Measurements from ENCODE around the gene ARHGAP19. TPM values are rescaled to one million over a fixed set of nuclear protein-coding genes. Genes with fewer than 3 reads are reported as not detected.

Gene ARHGAP19
- 1 to 10 TPM; 6.8 to 7.6 TPM for total RNA-seq
- long read RNA-seq, donor 1, full-length matches to known transcripts = 1 of 1 reads
- long read RNA-seq, donor 1, partial matches to known transcripts = 0 of 1 reads
- long read RNA-seq, donor 1, other reads (novel, unspliced or antisense) = 0 of 1 reads
- long read RNA-seq, donor 2, partial matches to known transcripts = 0 of 2 reads
- long read RNA-seq, donor 2, other reads (novel, unspliced or antisense) = 2 of 2 reads

- peak; percentile 98 for DNase-seq (ENCODE audit: low spot score)
- intact Hi-C loops (cut with DNase I) = no loop called here
These were observed at the start of gene ARHGAP19 for GRCh38 chr10:97292097-97292861. Gene ARHGAP19, minus strand, starts transcription at chr10:97292637. Its CDS starts 10 bp downstream, at chr10:97292627.

GRCh38 chr10:97341416-97341815, 49.0 kb upstream of the ARHGAP19 start:
- intact Hi-C loops (cut with DNase I) = no loop called here
- DNase-seq (ENCODE audit: low spot score) = no peak

DNA sequence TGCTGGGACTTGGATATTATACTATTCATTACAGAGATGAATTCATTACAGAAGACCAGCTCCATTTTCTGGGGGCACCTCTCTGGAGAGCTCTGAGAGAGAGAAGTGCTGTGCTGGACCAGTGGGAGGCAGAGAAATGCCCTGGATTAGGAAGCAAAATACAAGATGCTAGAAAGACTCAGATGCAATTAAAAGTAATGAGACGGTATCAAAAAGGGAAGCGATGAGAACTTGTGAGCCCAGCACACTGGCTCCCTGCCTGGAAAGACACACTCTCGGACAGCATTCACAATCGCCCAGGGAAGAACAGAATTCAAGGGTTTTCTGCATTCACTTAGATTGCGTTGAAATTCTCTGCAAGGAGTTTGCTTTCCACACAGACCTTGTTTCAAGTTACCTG, 45.6 kb upstream of the ARHGAP19 start:
- peak; percentile 35 for DNase-seq (ENCODE audit: low spot score)
- intact Hi-C loops (cut with DNase I) = no loop called here

DNA sequence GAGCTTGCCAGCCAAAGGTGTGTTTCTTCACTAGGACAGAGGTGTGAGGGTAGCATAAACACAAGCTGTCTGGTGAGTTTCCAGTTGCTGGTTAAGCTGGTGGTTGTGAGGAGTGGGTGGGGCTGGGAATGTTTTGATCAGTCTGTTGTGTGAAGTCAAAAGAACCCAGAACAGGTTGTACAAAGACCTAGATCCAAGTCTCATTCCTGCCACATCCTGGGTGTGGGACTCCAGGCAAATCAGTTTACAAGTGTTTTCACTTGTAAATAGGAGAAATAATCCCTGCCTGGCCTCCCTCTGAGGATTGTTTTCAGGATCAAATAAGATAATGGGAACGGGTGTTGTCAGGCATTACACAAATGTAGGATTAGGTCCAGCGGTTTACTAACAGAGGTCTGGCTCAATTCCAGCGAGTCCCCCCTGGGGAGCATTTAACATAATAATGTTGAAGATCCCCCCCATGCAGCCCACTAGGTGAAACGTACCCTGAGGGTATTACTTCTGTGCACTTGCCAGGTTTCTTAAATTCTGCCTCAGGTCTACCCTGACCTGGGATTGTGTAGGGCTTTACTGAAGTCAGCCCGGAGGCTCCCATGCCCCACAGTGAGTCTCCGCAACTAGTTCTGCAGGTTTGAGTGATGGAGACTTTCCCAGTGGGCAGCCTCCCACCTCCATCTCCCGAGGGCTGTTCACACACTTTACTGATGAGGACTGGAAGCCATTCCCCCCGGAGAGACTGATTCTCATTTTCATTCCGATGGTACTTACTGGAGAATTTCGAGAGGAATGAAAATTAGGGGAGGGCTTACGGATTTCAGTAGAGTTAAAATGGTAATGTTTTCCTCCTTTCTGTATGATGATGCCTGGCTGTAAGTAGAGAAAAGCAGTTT, 44.8 kb upstream of the ARHGAP19 start:
- intact Hi-C loops (cut with DNase I) = no loop called here
- DNase-seq (ENCODE audit: low spot score) = peak; percentile 56

- intact Hi-C loops (cut with DNase I) = no loop called here
- no peak for DNase-seq (ENCODE audit: low spot score)
These were observed 44.0 kb upstream of the ARHGAP19 start for GRCh38 chr10:97336446-97336845.

DNA sequence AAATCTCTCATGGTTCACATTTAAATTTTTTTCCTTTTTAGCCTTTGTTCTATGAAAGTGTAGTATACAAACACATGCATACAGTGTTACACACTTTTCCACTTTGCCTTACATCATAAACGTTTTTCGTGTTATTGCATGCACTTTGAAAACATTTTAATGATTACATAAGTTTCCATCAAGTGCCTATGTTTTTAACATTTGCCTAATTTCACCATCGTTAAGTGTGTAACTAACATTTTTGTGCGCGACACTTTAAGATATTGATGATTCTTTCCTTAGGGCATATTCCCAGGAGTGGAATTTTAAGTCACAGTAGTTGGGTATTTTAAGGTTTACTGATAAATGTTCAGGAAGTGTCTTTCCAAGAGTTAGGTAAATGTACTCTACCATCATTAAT, 43.6 kb upstream of the ARHGAP19 start:
- intact Hi-C loops (cut with DNase I) = no loop called here
- no peak for DNase-seq (ENCODE audit: low spot score)

GRCh38 chr10:97335188-97335619, 42.8 kb upstream of the ARHGAP19 start:
- intact Hi-C loops (cut with DNase I) = loop anchor here in 1 of 2 donors (1.0 kb wide), 1 partner anchor 19 kb away; no protein-coding TSS in a partner anchor
- DNase-seq (ENCODE audit: low spot score) = peak; percentile 76

- peak; percentile 97 for DNase-seq (ENCODE audit: low spot score)
- intact Hi-C loops (cut with DNase I) = loop anchor here in 1 of 2 donors (1.0 kb wide), 1 partner anchor 20 kb away; no protein-coding TSS in a partner anchor
These were observed 42.1 kb upstream of the ARHGAP19 start, which contains the start of gene FRAT2 for GRCh38 chr10:97334370-97335175. Gene FRAT2, minus strand, starts transcription at chr10:97334729. Its CDS starts 157 bp downstream, at chr10:97334572.

- DNase-seq (ENCODE audit: low spot score) = peak; percentile 91
- intact Hi-C loops (cut with DNase I) = no loop called here
These were observed 41.3 kb upstream of the ARHGAP19 start for GRCh38 chr10:97333601-97334369.

GRCh38 chr10:97333351-97333600, 40.8 kb upstream of the ARHGAP19 start:
- intact Hi-C loops (cut with DNase I) = no loop called here
- no peak for DNase-seq (ENCODE audit: low spot score)

- DNase-seq (ENCODE audit: low spot score) = peak; percentile 75
- intact Hi-C loops (cut with DNase I) = no loop called here
These were observed 40.3 kb upstream of the ARHGAP19 start for GRCh38 chr10:97332591-97333350.

DNA sequence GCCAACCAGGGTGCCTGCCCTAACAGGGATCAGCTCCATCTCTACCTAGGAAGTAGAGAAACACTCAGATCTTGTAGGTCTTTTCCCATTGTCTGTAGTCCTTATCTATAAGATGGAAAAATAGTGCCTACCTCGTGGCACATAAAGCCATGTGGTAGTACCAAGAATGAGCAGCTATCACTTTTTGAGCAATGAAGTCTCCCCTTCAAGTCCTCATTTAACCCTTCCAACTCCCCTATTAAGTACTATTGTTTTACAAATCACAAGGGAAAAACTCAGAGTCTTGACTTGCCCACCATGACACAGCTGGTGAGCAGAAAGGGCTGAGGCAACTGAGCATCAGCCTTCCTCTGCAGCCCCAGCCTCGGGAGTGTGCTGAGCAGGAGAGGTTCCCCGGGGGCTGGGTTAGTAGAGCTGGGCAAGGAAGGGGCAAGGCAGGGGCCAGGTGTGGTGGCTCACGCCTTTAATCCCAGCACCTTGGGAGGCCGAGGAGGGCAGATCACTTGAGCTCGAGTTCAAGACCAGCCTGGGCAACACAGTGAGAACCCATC, 38.8 kb upstream of the ARHGAP19 start:
- intact Hi-C loops (cut with DNase I) = no loop called here
- peak; percentile 49 for DNase-seq (ENCODE audit: low spot score)

DNA sequence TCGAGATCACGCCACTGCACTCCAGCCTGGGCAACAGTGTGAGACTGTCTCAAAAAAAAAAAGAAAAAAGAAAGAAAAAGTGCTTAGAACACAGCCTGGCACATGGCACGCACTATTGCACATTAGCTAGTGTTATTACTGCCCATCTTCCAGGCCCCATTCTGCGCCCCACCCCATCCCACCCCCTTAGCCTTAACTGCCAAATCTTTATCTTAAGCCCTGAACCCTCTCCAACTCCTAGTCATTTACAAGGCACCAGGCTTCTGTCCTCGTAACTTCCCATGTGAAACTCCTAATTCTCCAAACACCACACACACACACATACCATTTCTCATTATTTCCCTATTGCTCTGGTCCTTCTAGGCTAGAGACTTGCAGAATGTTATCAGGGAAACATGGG, 37.3 kb upstream of the ARHGAP19 start:
- intact Hi-C loops (cut with DNase I) = no loop called here
- DNase-seq (ENCODE audit: low spot score) = no peak

DNA sequence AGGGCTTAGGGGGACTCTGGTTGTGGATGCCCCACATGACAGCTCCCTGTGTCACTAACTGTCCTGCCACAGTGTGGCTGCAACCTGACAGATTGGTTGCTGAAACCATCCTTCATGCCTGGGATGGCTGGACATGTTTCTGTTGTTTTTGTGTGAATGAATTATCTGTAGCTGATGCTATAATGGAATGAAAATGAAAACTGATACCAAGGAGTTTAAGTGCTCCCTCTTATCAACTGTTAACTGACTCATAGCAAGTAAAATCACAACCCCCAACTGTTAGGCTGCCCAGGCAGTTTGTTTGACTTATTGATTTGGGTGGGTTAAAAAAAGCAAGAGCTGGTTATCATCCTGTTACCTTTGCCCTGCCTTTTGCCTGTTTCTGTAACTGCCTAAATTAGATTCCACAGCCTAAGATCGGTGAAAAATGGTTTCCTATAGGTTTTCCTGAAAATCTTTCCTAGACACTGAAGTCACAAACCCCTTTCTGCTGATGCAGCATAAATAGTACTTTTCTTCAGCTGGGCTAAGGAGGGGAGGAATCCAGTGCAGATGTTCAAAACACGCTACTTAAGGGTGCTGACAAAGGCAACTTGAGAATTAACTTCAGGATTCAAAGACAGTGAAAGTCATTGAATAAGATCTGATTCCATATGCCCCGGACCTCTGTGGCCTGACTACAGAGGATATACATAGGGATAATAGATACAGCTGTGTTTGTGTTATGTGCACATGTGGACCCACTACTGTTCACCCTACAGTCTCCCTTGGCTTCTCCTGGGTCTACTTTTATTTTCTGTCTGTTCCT, 36.4 kb upstream of the ARHGAP19 start:
- intact Hi-C loops (cut with DNase I) = no loop called here

DNA sequence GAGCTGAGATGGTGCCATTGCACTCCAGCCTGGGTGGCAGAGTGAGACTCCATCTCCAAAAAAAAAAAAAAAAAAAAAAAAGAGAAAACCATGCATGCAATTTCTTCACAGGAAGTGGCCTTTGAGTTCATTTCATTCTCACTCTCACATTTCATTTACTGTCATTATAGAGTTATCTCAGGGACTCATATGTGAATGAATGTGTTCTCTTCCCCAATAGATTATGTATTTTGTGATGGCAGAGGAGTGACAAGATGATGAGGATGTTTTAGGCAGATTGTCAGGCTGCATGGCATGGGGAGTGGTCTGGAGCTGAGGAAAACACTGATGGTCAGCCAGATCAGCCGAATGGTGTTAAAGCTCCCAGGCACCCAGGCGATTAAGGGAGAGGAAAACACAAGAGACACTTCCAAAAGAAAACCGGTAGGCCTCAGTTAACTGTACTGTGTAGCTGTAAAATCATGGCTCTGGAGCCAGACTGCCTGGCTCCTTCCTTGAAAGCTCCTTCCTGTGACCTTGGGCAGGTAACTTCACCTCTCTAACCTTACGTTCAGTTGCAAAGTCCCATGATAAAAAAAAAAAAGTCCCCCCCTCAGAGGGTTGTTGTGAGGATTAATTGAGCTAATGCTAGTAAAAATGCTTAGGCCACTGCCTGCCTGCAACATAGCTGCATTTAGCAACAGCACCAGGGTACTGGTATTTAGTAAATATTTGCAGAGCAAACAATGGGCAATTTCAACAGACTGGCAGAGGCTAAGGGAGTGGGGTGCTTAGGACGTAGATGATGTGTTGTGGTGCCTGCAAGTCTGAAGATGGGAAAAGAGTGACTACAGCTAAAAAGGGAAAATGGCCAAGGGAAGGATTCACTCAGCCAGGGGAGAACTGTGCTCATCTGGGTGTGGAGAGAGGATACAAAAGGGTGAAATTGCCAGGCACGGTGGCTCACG, 35.2 kb upstream of the ARHGAP19 start:
- intact Hi-C loops (cut with DNase I) = no loop called here
- peak; percentile 3 for DNase-seq (ENCODE audit: low spot score)

More for the DNA sequence above, 36.4 kb upstream of the ARHGAP19 start:
- no peak for DNase-seq (ENCODE audit: low spot score)

All from posterior vena cava (tissue), 2 donors.